Neuron (in vitro differentiated cells): ENCODE measurements around the gene SLC8A2.

Source experiments
- H2AFZ ChIP-seq: one replicate; pipeline ENCODE4 v1.6.1; 2013; ENCODE audit warnings: low read depth, mild to moderate bottlenecking, inconsistent platforms, low read length, moderate library complexity
- H3K27me3 ChIP-seq: one replicate; pipeline ENCODE4 v1.6.1; 2013; ENCODE audit warnings: low read length; ENCODE audit not compliant: insufficient read depth
- H3K36me3 ChIP-seq: one replicate; pipeline ENCODE4 v1.6.1; 2013; ENCODE audit warnings: low read length; ENCODE audit not compliant: insufficient read depth
- H3K4me1 ChIP-seq: one replicate; pipeline ENCODE4 v1.6.1; 2013; ENCODE audit warnings: low read length; ENCODE audit not compliant: insufficient read depth
- H3K4me3 ChIP-seq: 2 replicates; pipeline ENCODE4 v1.5.1; 2013; ENCODE audit warnings: mild to moderate bottlenecking, low read length, moderate library complexity
- H3K9me3 ChIP-seq: one replicate; pipeline ENCODE4 v1.6.1; 2013; ENCODE audit warnings: low read length

SLC8A2 gene

GRCh38 chr19:47509973-47510372 lies 38.3 kb upstream of the SLC8A2 start:
- Histone ChIP-seq H3K36me3 (no peaks in the 10 kb centered on the region), H3K4me1 (peaks cover 40% of the 10 kb centered on the region), H3K4me3 (no peak overlapping the region), H3K27me3 (no peaks in the 10 kb centered on the region), H2AFZ (no peak overlapping the region), H3K9me3 (no peaks in the 10 kb centered on the region)

- peaks cover 39% of the 10 kb centered on the region for H3K4me1 ChIP-seq
- H3K9me3 ChIP-seq: no peaks in the 10 kb centered on the region
- H3K36me3 ChIP-seq: no peaks in the 10 kb centered on the region
- no peak overlapping the region for H3K4me3 ChIP-seq
- no peaks in the 10 kb centered on the region for H3K27me3 ChIP-seq
- no peak overlapping the region for H2AFZ ChIP-seq
Observed at GRCh38 chr19:47509170-47509847, 37.6 kb upstream of the SLC8A2 start.

GRCh38 chr19:47508721-47509120 lies 37.0 kb upstream of the SLC8A2 start:
- H3K36me3 ChIP-seq: peaks cover 4% of the 10 kb centered on the region
- no peaks in the 10 kb centered on the region for H3K27me3 ChIP-seq
- no peaks in the 10 kb centered on the region for H3K9me3 ChIP-seq
- H3K4me1 ChIP-seq: peaks cover 34% of the 10 kb centered on the region
- H3K4me3 ChIP-seq: no peak overlapping the region
- no peak overlapping the region for H2AFZ ChIP-seq

GRCh38 chr19:47507924-47508553 lies 36.3 kb upstream of the SLC8A2 start:
- no peaks in the 10 kb centered on the region for H3K9me3 ChIP-seq

GRCh38 chr19:47507012-47507411 lies 35.3 kb upstream of the SLC8A2 start:
- Histone ChIP-seq H3K27me3 (no peaks in the 10 kb centered on the region), H3K4me1 (peaks cover 24% of the 10 kb centered on the region), H3K4me3 (no peak overlapping the region), H2AFZ (no peak overlapping the region), H3K9me3 (no peaks in the 10 kb centered on the region), H3K36me3 (peaks cover 17% of the 10 kb centered on the region)

More at GRCh38 chr19:47507924-47508553, 36.3 kb upstream of the SLC8A2 start:
- Histone ChIP-seq H2AFZ (no peak overlapping the region), H3K4me3 (no peak overlapping the region), H3K27me3 (no peaks in the 10 kb centered on the region), H3K4me1 (peaks cover 29% of the 10 kb centered on the region), H3K36me3 (peaks cover 10% of the 10 kb centered on the region)

- Histone ChIP-seq H3K36me3 (peaks cover 18% of the 10 kb centered on the region), H3K27me3 (no peaks in the 10 kb centered on the region), H3K9me3 (no peaks in the 10 kb centered on the region), H2AFZ (no peak overlapping the region), H3K4me1 (peaks cover 20% of the 10 kb centered on the region), H3K4me3 (no peak overlapping the region)
Observed at GRCh38 chr19:47506459-47506858, 34.8 kb upstream of the SLC8A2 start.

- Histone ChIP-seq H3K27me3 (no peaks in the 10 kb centered on the region), H3K9me3 (no peaks in the 10 kb centered on the region), H2AFZ (no peak overlapping the region), H3K36me3 (peaks cover 25% of the 10 kb centered on the region), H3K4me1 (peaks cover 20% of the 10 kb centered on the region), H3K4me3 (no peak overlapping the region)
Observed at GRCh38 chr19:47505506-47505905, 33.8 kb upstream of the SLC8A2 start.

GRCh38 chr19:47503826-47504150 lies 32.1 kb upstream of the SLC8A2 start:
- Histone ChIP-seq H3K36me3 (peaks cover 34% of the 10 kb centered on the region), H3K27me3 (no peaks in the 10 kb centered on the region), H3K9me3 (no peaks in the 10 kb centered on the region), H3K4me1 (peaks cover 20% of the 10 kb centered on the region), H3K4me3 (no peak overlapping the region), H2AFZ (no peak overlapping the region)

GRCh38 chr19:47503130-47503825 lies 31.6 kb upstream of the SLC8A2 start:
- Histone ChIP-seq H3K4me3 (no peak overlapping the region), H3K27me3 (no peaks in the 10 kb centered on the region), H3K9me3 (no peaks in the 10 kb centered on the region), H2AFZ (no peak overlapping the region), H3K36me3 (peaks cover 37% of the 10 kb centered on the region), H3K4me1 (peaks cover 18% of the 10 kb centered on the region)

GRCh38 chr19:47499863-47500830 lies 28.5 kb upstream of the SLC8A2 start:
- H3K4me3 ChIP-seq: no peak overlapping the region
- no peaks in the 10 kb centered on the region for H3K9me3 ChIP-seq
- H3K4me1 ChIP-seq: no peaks in the 10 kb centered on the region
- H2AFZ ChIP-seq: no peak overlapping the region
- no peaks in the 10 kb centered on the region for H3K27me3 ChIP-seq
- H3K36me3 ChIP-seq: peaks cover 49% of the 10 kb centered on the region

GRCh38 chr19:47499371-47499770 lies 27.7 kb upstream of the SLC8A2 start:
- Histone ChIP-seq H2AFZ (no peak overlapping the region), H3K9me3 (no peaks in the 10 kb centered on the region), H3K27me3 (no peaks in the 10 kb centered on the region), H3K36me3 (peaks cover 49% of the 10 kb centered on the region), H3K4me3 (no peak overlapping the region), H3K4me1 (no peaks in the 10 kb centered on the region)

GRCh38 chr19:47498561-47498960 lies 26.9 kb upstream of the SLC8A2 start:
- Histone ChIP-seq H2AFZ (no peak overlapping the region), H3K36me3 (peaks cover 46% of the 10 kb centered on the region), H3K27me3 (no peaks in the 10 kb centered on the region), H3K9me3 (no peaks in the 10 kb centered on the region), H3K4me1 (no peaks in the 10 kb centered on the region), H3K4me3 (no peak overlapping the region)
